Subcutaneous abdominal adipose tissue (tissue), 5 donors: Measurements from ENCODE around the gene SDHC.
A peak's percentile ranks its signal among the peaks of the same experiment; 100 is the strongest.
"Not testable (repeated sequence)": the region's sequence is repeated elsewhere in the genome, so short reads cannot be mapped to it uniquely, and the experiment has no call there.

Experiments used
- H3K27ac ChIP-seq: one replicate; pipeline ENCODE4 v1.7.0; 2013; ENCODE audit warnings: low read depth, mild to moderate bottlenecking, inconsistent platforms, low read length, moderate library complexity
- H3K27me3 ChIP-seq, 5 donors: one replicate each; pipeline ENCODE4 v1.7.0; 2013; ENCODE audit warnings: low read length in 5 of 5, inconsistent platforms in 1 of 5; ENCODE audit not compliant: control insufficient read depth in 5 of 5, insufficient read depth in 4 of 5
- H3K36me3 ChIP-seq, 5 donors: one replicate each; pipeline ENCODE4 v1.7.0; 2013; ENCODE audit warnings: low read length in 5 of 5; ENCODE audit not compliant: control insufficient read depth in 5 of 5, insufficient read depth in 5 of 5
- H3K4me1 ChIP-seq, 5 donors: one replicate each; pipeline ENCODE4 v1.7.0; 2013; ENCODE audit warnings: low read length in 5 of 5, mild to moderate bottlenecking in 3 of 5, moderate library complexity in 1 of 5; ENCODE audit not compliant: control insufficient read depth in 5 of 5, insufficient read depth in 5 of 5
- H3K4me3 ChIP-seq, 5 donors: one replicate each; pipeline ENCODE4 v1.7.0; 2013; ENCODE audit warnings: low read length in 5 of 5, low read depth in 1 of 5
- H3K9ac ChIP-seq, 5 donors: one replicate each; pipeline ENCODE4 v1.7.0; 2013; ENCODE audit warnings: low read length in 5 of 5, mild to moderate bottlenecking in 4 of 5, moderate library complexity in 3 of 5
- H3K9me3 ChIP-seq, 5 donors: one replicate each; pipeline ENCODE4 v1.7.0; 2013; ENCODE audit warnings: low read length in 5 of 5; ENCODE audit not compliant: control insufficient read depth in 5 of 5
- donor health status: healthy.
- donor health status: healthy.
- donor health status: healthy.
- donor health status: healthy.
- donor health status: healthy.

Gene SDHC

GRCh38 chr1:161307892-161308638 lies 6.1 kb upstream of the SDHC start:
- H3K9me3 ChIP-seq: no peaks in the 10 kb centered on the region
- peaks cover 2 to 40% (median 36%) of the 10 kb centered on the region in 5 donors for H3K4me1 ChIP-seq
- no peak overlapping the region for H3K9ac ChIP-seq
- H3K36me3 ChIP-seq: peaks cover 0 to 4% (median 0%) of the 10 kb centered on the region in 5 donors
- H3K27ac ChIP-seq: no peak overlapping the region
- no peak overlapping the region for H3K4me3 ChIP-seq
- no peaks in the 10 kb centered on the region for H3K27me3 ChIP-seq

- no peak within 1 kb of the TSS for H3K9ac ChIP-seq
- no peak within 1 kb of the TSS for H3K27ac ChIP-seq
- H3K36me3 ChIP-seq: no peaks in the 10 kb centered on the region
- H3K27me3 ChIP-seq: no peaks in the 10 kb centered on the region
- H3K9me3 ChIP-seq: no peaks in the 10 kb centered on the region
- peaks cover 2 to 43% (median 41%) of the 10 kb centered on the region in 5 donors for H3K4me1 ChIP-seq
- H3K4me3 ChIP-seq: no peak within 1 kb of the TSS
Measured at GRCh38 chr1:161309868-161310267, 4.3 kb upstream of the SDHC start, which contains the start of gene MPZ. MPZ (minus strand) TSS chr1:161309968; CDS start chr1:161309905, 63 bp downstream.

GRCh38 chr1:161311595-161312181 lies 2.5 kb upstream of the SDHC start:
- Histone ChIP-seq H3K9ac (no peak overlapping the region), H3K27me3 (no peaks in the 10 kb centered on the region), H3K4me1 (peaks cover 5 to 33% (median 31%) of the 10 kb centered on the region in 5 donors), H3K36me3 (no peaks in the 10 kb centered on the region), H3K4me3 (no peak overlapping the region), H3K9me3 (no peaks in the 10 kb centered on the region), H3K27ac (no peak overlapping the region)

GRCh38 chr1:161313554-161314200 lies 504 bp upstream of the SDHC start:
- Histone ChIP-seq H3K27me3 (no peaks in the 10 kb centered on the region), H3K9ac (peak overlapping the region; percentile 75 to 100 (median 98)), H3K9me3 (no peaks in the 10 kb centered on the region), H3K4me3 (peak overlapping the region; percentile 80 to 97 (median 95)), H3K36me3 (no peaks in the 10 kb centered on the region), H3K27ac (peak overlapping the region; percentile 98), H3K4me1 (peaks cover 4 to 20% (median 16%) of the 10 kb centered on the region in 5 donors)

GRCh38 chr1:161315841-161316674 lies 1.9 kb downstream of the SDHC start:
- H3K27me3 ChIP-seq, H3K4me3 ChIP-seq, H3K27ac ChIP-seq, H3K36me3 ChIP-seq, H3K9ac ChIP-seq, H3K9me3 ChIP-seq: not testable (repeated sequence)
- H3K4me1 ChIP-seq: peaks cover 4 to 20% (median 16%) of the 10 kb centered on the region in 5 donors

- Histone ChIP-seq H3K27me3 (no peaks in the 10 kb centered on the region), H3K4me1 (no peaks in the 10 kb centered on the region), H3K9ac (no peak overlapping the region), H3K27ac (no peak overlapping the region), H3K9me3 (no peaks in the 10 kb centered on the region), H3K4me3 (no peak overlapping the region), H3K36me3 (peaks cover 4 to 45% (median 28%) of the 10 kb centered on the region in 5 donors)
Measured at GRCh38 chr1:161324020-161324419, 9.8 kb downstream of the SDHC start.

GRCh38 chr1:161330346-161330745 lies 16.2 kb downstream of the SDHC start:
- no peaks in the 10 kb centered on the region for H3K9me3 ChIP-seq
- H3K9ac ChIP-seq: no peak overlapping the region
- H3K36me3 ChIP-seq: peaks cover 33 to 85% (median 74%) of the 10 kb centered on the region in 5 donors
- no peaks in the 10 kb centered on the region for H3K27me3 ChIP-seq
- no peaks in the 10 kb centered on the region for H3K4me1 ChIP-seq
- no peak overlapping the region for H3K27ac ChIP-seq
- H3K4me3 ChIP-seq: no peak overlapping the region

GRCh38 chr1:161333166-161333565 lies 19.0 kb downstream of the SDHC start:
- Histone ChIP-seq H3K27me3 (no peaks in the 10 kb centered on the region), H3K27ac (no peak overlapping the region), H3K36me3 (peaks cover 45 to 82% (median 72%) of the 10 kb centered on the region in 5 donors), H3K9me3 (no peaks in the 10 kb centered on the region), H3K4me3 (no peak overlapping the region), H3K9ac (no peak overlapping the region), H3K4me1 (no peaks in the 10 kb centered on the region)

- Histone ChIP-seq H3K9ac (no peak overlapping the region), H3K9me3 (no peaks in the 10 kb centered on the region), H3K27me3 (no peaks in the 10 kb centered on the region), H3K27ac (no peak overlapping the region), H3K4me3 (no peak overlapping the region), H3K4me1 (no peaks in the 10 kb centered on the region), H3K36me3 (peaks cover 34 to 65% (median 53%) of the 10 kb centered on the region in 5 donors)
Measured at GRCh38 chr1:161335796-161336195, 21.6 kb downstream of the SDHC start.
